ENCODE measurements around the gene SRC.
A peak's percentile ranks its signal among the peaks of the same experiment; 100 is the strongest.

SRC gene

DNA sequence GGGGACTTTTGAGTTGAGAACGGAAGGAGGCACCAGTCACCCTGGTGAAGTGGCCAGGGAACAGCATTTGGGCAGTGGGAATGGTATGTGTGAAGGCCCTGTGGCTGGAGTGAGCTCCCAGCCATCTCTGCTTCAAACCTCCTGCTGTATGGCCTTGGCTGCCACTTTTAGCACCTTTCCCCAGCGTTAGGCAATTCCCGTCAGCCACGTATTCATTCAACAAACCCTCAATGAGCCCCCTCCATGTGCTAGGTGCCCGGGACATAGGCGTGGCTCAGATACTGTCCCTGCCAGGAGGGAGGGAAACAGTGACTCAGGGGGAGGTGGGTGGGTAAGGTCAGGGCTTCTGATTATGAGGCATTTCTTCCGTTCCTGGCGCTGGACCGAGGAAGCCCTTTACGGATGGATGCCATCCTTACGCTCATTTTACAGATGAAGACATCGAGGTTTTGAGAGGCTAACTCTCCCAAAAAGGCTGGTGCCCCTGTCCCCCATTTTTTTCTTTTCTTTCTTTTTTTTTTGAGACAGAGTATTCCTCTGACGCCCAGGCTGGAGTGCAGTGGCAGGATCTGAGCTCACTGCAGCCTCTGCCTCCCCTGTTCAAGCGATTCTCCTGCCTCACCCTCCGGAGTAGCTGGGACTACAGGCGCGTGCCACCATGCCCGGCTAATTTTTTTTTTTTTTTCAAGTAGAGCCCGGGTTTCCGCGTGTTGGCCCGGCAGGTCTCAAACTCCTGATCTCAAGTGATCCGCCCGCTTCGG, 37.5 kb downstream of the SRC start:
- TF ChIP-seq, protein P1, sequence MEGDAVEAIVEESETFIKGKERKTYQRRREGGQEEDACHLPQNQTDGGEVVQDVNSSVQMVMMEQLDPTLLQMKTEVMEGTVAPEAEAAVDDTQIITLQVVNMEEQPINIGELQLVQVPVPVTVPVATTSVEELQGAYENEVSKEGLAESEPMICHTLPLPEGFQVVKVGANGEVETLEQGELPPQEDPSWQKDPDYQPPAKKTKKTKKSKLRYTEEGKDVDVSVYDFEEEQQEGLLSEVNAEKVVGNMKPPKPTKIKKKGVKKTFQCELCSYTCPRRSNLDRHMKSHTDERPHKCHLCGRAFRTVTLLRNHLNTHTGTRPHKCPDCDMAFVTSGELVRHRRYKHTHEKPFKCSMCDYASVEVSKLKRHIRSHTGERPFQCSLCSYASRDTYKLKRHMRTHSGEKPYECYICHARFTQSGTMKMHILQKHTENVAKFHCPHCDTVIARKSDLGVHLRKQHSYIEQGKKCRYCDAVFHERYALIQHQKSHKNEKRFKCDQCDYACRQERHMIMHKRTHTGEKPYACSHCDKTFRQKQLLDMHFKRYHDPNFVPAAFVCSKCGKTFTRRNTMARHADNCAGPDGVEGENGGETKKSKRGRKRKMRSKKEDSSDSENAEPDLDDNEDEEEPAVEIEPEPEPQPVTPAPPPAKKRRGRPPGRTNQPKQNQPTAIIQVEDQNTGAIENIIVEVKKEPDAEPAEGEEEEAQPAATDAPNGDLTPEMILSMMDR (IDR thresholded peaks at IDR 0.05): no peak

DNA sequence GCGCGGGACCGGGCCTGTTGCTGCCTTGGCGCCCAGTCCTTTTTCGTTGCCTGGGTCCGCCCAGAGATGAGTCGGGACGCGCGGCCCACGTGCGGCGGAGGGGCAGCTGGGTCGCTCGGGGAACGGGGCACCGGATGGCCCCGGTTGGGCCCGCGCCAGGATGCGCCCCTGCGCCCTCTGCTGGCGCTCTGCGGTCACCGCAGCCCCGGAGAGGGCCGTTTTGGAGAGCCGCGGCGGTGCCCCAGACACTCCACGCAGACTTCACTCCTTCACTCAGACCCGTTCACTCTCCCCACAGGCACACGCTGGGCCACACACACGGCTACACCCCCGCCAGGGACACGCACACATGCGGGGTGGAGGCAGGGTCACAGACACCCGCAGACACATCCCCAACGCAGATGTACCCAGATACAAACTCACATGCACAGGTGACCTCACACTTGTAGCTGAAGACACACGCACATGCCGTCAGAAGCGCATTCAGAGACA, 38.8 kb downstream of the SRC start:
- TF ChIP-seq, protein P1 (IDR thresholded peaks at IDR 0.05): peak; percentile 88

- TF ChIP-seq, protein P1 (IDR thresholded peaks at IDR 0.05): no peak
Measured at GRCh38 chr20:37385176-37385575, 39.2 kb downstream of the SRC start.

GRCh38 chr20:37385659-37386504, 39.9 kb downstream of the SRC start:
- TF ChIP-seq, protein P1 (IDR thresholded peaks at IDR 0.05): no peak

GRCh38 chr20:37386505-37387251, 40.7 kb downstream of the SRC start:
- TF ChIP-seq, protein P1 (IDR thresholded peaks at IDR 0.05): no peak

GRCh38 chr20:37387519-37388269, 41.8 kb downstream of the SRC start:
- TF ChIP-seq, protein P1 (IDR thresholded peaks at IDR 0.05): no peak

Measured in LNCAP (cell line).